OCI-LY7 (cell line): ENCODE data around the gene MYH7. TPM values are rescaled to one million over a fixed set of nuclear protein-coding genes. Genes with fewer than 3 reads are reported as not detected.
"Not testable (repeated sequence)": the region's sequence is repeated elsewhere in the genome, so short reads cannot be mapped to it uniquely, and the experiment has no call there.

Source experiments
- BruUV-seq: library from RNA; stranded (reverse); fragments of 400-500 nt; replicated peaks from 2 replicates; lab custom pipeline; 2021; lab: Mats Ljungman, UMichigan
- CTCF ChIA-PET: fragments of 300-600 bp; sonication (Branson Sonifier 250); formaldehyde crosslinking; loops from one replicate; lab custom pipeline; 2022; ENCODE audit warnings: antibody characterized with exemption; ENCODE audit not compliant: unreplicated experiment; lab: Charles Lee
- POLR2A ChIA-PET: fragments of 300-600 bp; sonication (Branson Sonifier 250); formaldehyde crosslinking; loops from one replicate; lab custom pipeline; 2022; ENCODE audit warnings: antibody characterized with exemption; lab: Charles Lee
- DNase-seq: peaks from one replicate; pipeline ENCODE4 v3.0.0-alpha.2; 2015; ENCODE audit warnings: low spot score
- H2AFZ ChIP-seq: fragments of 200-600 bp; sonication (generic), shearing (Covaris generic); 2 replicates; pipeline ENCODE4 v1.6.1; 2014; ENCODE audit warnings: mild to moderate bottlenecking, antibody characterized with exemption, low read length, moderate library complexity
- H3K27ac ChIP-seq: fragments of 200-600 bp; sonication (generic); 2 replicates; pipeline ENCODE4 v1.5.1; 2014; ENCODE audit warnings: mixed run types, low read depth, mild to moderate bottlenecking, moderate library complexity, low read length, inconsistent platforms; ENCODE audit not compliant: poor library complexity, severe bottlenecking
- H3K36me3 ChIP-seq: fragments of 200-600 bp; sonication (generic); 2 replicates; pipeline ENCODE4 v1.6.1; 2014; ENCODE audit warnings: mild to moderate bottlenecking, antibody characterized with exemption, low read length, moderate library complexity, mixed read lengths; ENCODE audit not compliant: insufficient read depth
- H3K4me1 ChIP-seq: fragments of 200-600 bp; sonication (generic); 2 replicates; pipeline ENCODE4 v1.5.1; 2014; ENCODE audit warnings: mild to moderate bottlenecking, low read length; ENCODE audit not compliant: insufficient read depth, poor library complexity, severe bottlenecking
- H3K4me2 ChIP-seq: fragments of 200-600 bp; sonication (generic); 2 replicates; pipeline ENCODE4 v1.6.1; 2014; ENCODE audit warnings: mild to moderate bottlenecking, low read length
- H3K4me3 ChIP-seq: fragments of 200-600 bp; sonication (generic); 2 replicates; pipeline ENCODE4 v1.5.1; 2014; ENCODE audit warnings: mild to moderate bottlenecking, low read depth, low read length; ENCODE audit not compliant: poor library complexity, severe bottlenecking
- H3K79me2 ChIP-seq: fragments of 200-600 bp; sonication (generic); 2 replicates; pipeline ENCODE4 v1.6.1; 2016; ENCODE audit warnings: low read depth, mild to moderate bottlenecking, low read length, moderate library complexity, mixed read lengths; ENCODE audit not compliant: insufficient read depth
- H3K9me2 ChIP-seq: fragments of 200-600 bp; sonication (generic); 2 replicates; pipeline ENCODE4 v1.6.1; 2016; ENCODE audit warnings: mild to moderate bottlenecking, low read length, mixed read lengths; ENCODE audit not compliant: insufficient read depth
- H3K9me3 ChIP-seq: fragments of 200-600 bp; sonication (generic); 2 replicates; pipeline ENCODE4 v1.6.1; 2014; ENCODE audit warnings: mild to moderate bottlenecking, mixed run types, low read length, mixed read lengths
- H4K20me1 ChIP-seq: fragments of 200-600 bp; sonication (generic); 2 replicates; pipeline ENCODE4 v1.6.1; 2014; ENCODE audit warnings: mild to moderate bottlenecking, antibody characterized with exemption, low read length, moderate library complexity, mixed read lengths; ENCODE audit not compliant: insufficient read depth
- CTCF ChIP-seq: fragments of 200-600 bp; sonication (generic); conservative IDR thresholded peaks from 2 replicates; pipeline ENCODE4 v1.5.1; 2014; ENCODE audit warnings: mild to moderate bottlenecking, antibody characterized with exemption, low read length, moderate library complexity, mixed read lengths
- EZH2phosphoT487 ChIP-seq: fragments of 200-600 bp; sonication (generic); IDR thresholded peaks from 2 replicates; pipeline ENCODE4 v1.6.1; 2018; ENCODE audit warnings: low read depth, borderline replicate concordance, mild to moderate bottlenecking, mixed run types, antibody characterized with exemption, low read length, moderate library complexity, mixed read lengths
- intact Hi-C: fragments of 100-400 bp; cut with micrococcal nuclease; formaldehyde crosslinking; loops from one replicate; pipeline ENCODE4 v1.10.0; 2022; ENCODE audit not compliant: unreplicated experiment
- total RNA-seq, 2 experiments: library from RNA; depleted of rRNA in 1 of 2; stranded (reverse); fragments of >200 nt in 1 of 2; shearing (Covaris generic) in 1 of 2; gene quantifications; 2 replicates each; pipeline ENCODE4 v1.2.3, GENCODE V29; 2014 to 2022

The MYH7 gene
- total RNA-seq, 2 experiments from 2014 or later = not detected

GRCh38 chr14:23425169-23425568 is 10.3 kb downstream of the MYH7 start:
- Histone ChIP-seq H3K4me3 (no peak overlapping the region), H3K4me1 (no peaks in the 10 kb centered on the region), H3K79me2 (no peaks in the 10 kb centered on the region), H3K36me3 (no peaks in the 10 kb centered on the region), H3K9me2 (no peaks in the 10 kb centered on the region), H3K27ac (no peak overlapping the region), H2AFZ (no peak overlapping the region), H3K4me2 (no peak overlapping the region), H4K20me1 (no peaks in the 10 kb centered on the region), H3K9me3 (no peaks in the 10 kb centered on the region)
- TF ChIP-seq CTCF (no peak), EZH2phosphoT487 (no peak)
- ChIA-PET POLR2A (no interaction called here), CTCF (no interaction called here)
- intact Hi-C loops = no loop called here
- BruUV-seq = no TSS peak
- no peak for DNase-seq

GRCh38 chr14:23423657-23424056 is 11.8 kb downstream of the MYH7 start:
- H3K27ac ChIP-seq = no peak overlapping the region
- intact Hi-C loops = no loop called here
- TF ChIP-seq EZH2phosphoT487 = no peak
- no peak for TF ChIP-seq CTCF
- no peaks in the 10 kb centered on the region for H4K20me1 ChIP-seq
- POLR2A ChIA-PET = interaction anchor here (0.6 to 1.2 kb wide), 2 partner anchors 72 to 1621 kb away, joined by 3 read pairs; no protein-coding TSS in a partner anchor
- no peaks in the 10 kb centered on the region for H3K79me2 ChIP-seq
- H3K4me2 ChIP-seq = no peak overlapping the region
- no peaks in the 10 kb centered on the region for H3K9me2 ChIP-seq
- no peaks in the 10 kb centered on the region for H3K9me3 ChIP-seq
- no peak for DNase-seq
- H3K36me3 ChIP-seq = no peaks in the 10 kb centered on the region
- no peak overlapping the region for H2AFZ ChIP-seq
- CTCF ChIA-PET = interaction anchor here (0.6 kb wide), 1 partner anchor 16 kb away, joined by 6 read pairs; no protein-coding TSS in a partner anchor
- no peaks in the 10 kb centered on the region for H3K4me1 ChIP-seq
- no peak overlapping the region for H3K4me3 ChIP-seq
- no TSS peak for BruUV-seq

GRCh38 chr14:23421594-23421993 is 13.9 kb downstream of the MYH7 start:
- BruUV-seq = no TSS peak
- CTCF ChIA-PET = no interaction called here

GRCh38 chr14:23419646-23420045 is 15.8 kb downstream of the MYH7 start:
- H2AFZ ChIP-seq, H3K79me2 ChIP-seq, POLR2A ChIA-PET, BruUV-seq, H3K9me2 ChIP-seq, DNase-seq, CTCF ChIA-PET, H3K27ac ChIP-seq, H3K36me3 ChIP-seq, H3K9me3 ChIP-seq, H3K4me2 ChIP-seq, H4K20me1 ChIP-seq, H3K4me3 ChIP-seq, H3K4me1 ChIP-seq, intact Hi-C loops: not testable (repeated sequence)

More at GRCh38 chr14:23421594-23421993, 13.9 kb downstream of the MYH7 start:
- Histone ChIP-seq H3K4me1 (no peaks in the 10 kb centered on the region), H3K9me2 (no peaks in the 10 kb centered on the region), H3K9me3 (no peaks in the 10 kb centered on the region), H3K36me3 (no peaks in the 10 kb centered on the region), H3K4me2 (no peak overlapping the region), H3K27ac (no peak overlapping the region), H4K20me1 (no peaks in the 10 kb centered on the region), H3K79me2 (no peaks in the 10 kb centered on the region), H2AFZ (no peak overlapping the region), H3K4me3 (no peak overlapping the region)
- no peak for DNase-seq
- intact Hi-C loops = no loop called here
- no peak for TF ChIP-seq EZH2phosphoT487
- TF ChIP-seq CTCF = no peak
- POLR2A ChIA-PET = no interaction called here
